Prostate gland (tissue), 2 donors: ENCODE data around the gene SH3BP4.

Experiments
- CTCF ChIP-seq, 4 experiments: fragments of 200-600 bp in 2 of 4; fragments of 450-650 bp in 2 of 4; sonication (generic) in 2 of 4; IDR thresholded peaks; 1 replicate in 3 of 4; 2 replicates in 1 of 4; pipeline ENCODE4 v1.5.1; 2016 to 2019; ENCODE audit warnings: antibody characterized with exemption in 4 of 4, mild to moderate bottlenecking in 2 of 4, moderate library complexity in 2 of 4
- POLR2A ChIP-seq: fragments of 450-650 bp; IDR thresholded peaks from one replicate; pipeline ENCODE4 v1.6.1; 2016; ENCODE audit warnings: antibody characterized with exemption, mild to moderate bottlenecking
- POLR2AphosphoS5 ChIP-seq: sonication (generic); formaldehyde crosslinking; IDR thresholded peaks from one replicate; pipeline ENCODE4 v1.6.1; 2017; ENCODE audit warnings: antibody characterized with exemption

DNA sequence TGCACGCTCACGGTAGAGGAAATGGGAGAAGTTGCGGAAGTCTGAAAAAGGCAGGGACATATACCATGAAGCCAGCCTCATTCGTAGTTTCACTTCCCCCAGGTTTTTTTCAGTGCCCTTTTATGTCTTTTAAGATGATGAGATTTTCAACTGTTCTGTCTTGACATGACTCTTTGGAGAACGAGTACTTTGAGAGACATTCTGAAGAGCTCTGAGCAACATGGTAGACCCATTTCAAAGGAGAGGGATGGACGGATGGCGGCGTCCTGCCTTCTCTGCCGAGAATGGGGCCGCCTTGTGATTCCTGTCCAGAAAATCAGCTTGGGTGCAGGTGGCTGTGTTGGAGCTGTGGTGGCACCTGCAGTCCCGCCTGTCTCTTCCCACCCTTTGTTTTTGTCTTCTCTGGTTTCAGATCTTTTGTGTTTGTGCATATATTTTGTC lies 41.7 kb downstream of the SH3BP4 start:
- TF ChIP-seq CTCF (IDR thresholded peaks at IDR 0.05) (no peak), POLR2AphosphoS5 (no peak), POLR2A (no peak)
